RCC 7860 (cell line): ENCODE results near the gene ABCA8.
A peak's percentile ranks its signal among the peaks of the same experiment; 100 is the strongest.
"Not testable (repeated sequence)": the region's sequence is repeated elsewhere in the genome, so short reads cannot be mapped to it uniquely, and the experiment has no call there.

ENCODE experiments used
- DNase-seq: peaks from one replicate; pipeline ENCODE4 v3.0.0-alpha.2; 2015; ENCODE audit warnings: low spot score
- FAIRE-seq: peaks from 2 replicates; lab custom pipeline; 2012; peaks lifted over from hg19 to GRCh38; lab: Jason Lieb, UNC

ABCA8 gene

DNA sequence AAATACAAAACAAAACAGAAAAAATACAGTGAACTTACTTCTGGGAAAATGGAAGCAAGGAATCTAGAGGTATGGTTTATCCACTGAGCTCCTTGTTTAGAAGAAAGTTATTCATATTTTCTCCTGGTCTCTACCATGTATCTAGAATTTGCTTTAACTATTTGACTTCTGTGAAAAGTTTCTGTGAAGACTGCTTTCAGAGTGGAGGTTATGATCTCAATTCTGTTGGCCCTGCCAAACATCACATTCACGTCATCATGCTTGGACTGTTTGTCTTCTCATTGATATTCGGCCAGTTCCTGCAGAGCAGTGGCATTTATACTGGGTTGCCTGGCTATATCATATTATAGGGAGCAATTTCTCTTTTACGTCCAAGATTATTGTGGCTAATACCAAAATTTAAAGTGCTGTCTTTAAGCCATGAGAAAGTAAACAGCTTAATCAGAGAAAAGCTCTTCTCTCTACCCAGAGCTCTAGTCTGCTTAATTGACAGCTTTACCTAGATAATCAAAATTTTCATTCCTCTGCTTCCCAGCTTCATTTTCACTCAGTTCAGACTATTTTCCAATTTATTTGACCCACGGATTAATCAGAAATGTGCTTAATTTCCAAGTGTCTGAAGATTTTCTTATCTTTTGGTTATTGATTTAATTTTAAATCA is at the start of gene ABCA8:
ABCA8 (minus strand) TSS at position 212 of the 661 bp plus-strand sequence. CDS start 13,358 bp downstream, outside the sequence.
- FAIRE-seq (no peak), DNase-seq (no peak)

GRCh38 chr17:69004759-69005158 is 49.6 kb upstream of the ABCA8 start:
- not testable (repeated sequence) for DNase-seq, FAIRE-seq

- DNase-seq, FAIRE-seq: not testable (repeated sequence)
Measured at GRCh38 chr17:68999743-69000142, 44.6 kb upstream of the ABCA8 start.

- no peak for DNase-seq
- no peak for FAIRE-seq
Measured at GRCh38 chr17:68993112-68993511, 37.9 kb upstream of the ABCA8 start.

DNA sequence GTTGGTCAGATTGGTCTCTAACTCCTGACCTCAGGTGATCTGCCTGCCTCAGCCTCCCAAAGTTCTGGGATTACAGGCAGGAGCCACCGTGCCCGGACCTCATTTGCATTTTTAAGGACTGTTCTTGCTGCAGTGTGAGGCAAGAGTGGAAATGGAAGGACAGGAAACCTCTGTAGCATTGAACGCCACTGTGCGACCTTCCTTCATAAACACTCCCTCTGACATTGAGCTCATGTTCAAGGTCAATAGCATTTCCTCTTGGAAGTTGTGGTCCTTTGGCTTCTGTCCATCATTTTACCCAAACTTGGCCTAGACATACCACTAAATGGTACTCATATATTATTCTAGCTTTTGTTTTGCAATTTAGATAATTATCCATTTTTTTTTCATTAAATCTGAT is 32.8 kb upstream of the ABCA8 start:
- DNase-seq (no peak), FAIRE-seq (no peak)

- FAIRE-seq (no peak), DNase-seq (peak; percentile 61)
Measured at GRCh38 chr17:68981288-68981687, 26.1 kb upstream of the ABCA8 start.

- no peak for DNase-seq
- FAIRE-seq = no peak
Measured at GRCh38 chr17:68973098-68973846, 18.1 kb upstream of the ABCA8 start.

- FAIRE-seq (no peak), DNase-seq (no peak)
Measured at GRCh38 chr17:68972119-68972704, 17.0 kb upstream of the ABCA8 start.

GRCh38 chr17:68969101-68969500 is 13.9 kb upstream of the ABCA8 start:
- FAIRE-seq = no peak
- no peak for DNase-seq

GRCh38 chr17:68963958-68964357 is 8.8 kb upstream of the ABCA8 start:
- FAIRE-seq (no peak), DNase-seq (no peak)

GRCh38 chr17:68961214-68961882 is 6.2 kb upstream of the ABCA8 start:
- DNase-seq = no peak
- no peak for FAIRE-seq

- FAIRE-seq, DNase-seq: not testable (repeated sequence)
Measured at GRCh38 chr17:68959117-68959516, 3.9 kb upstream of the ABCA8 start.

- DNase-seq (no peak), FAIRE-seq (no peak)
Measured at GRCh38 chr17:68957944-68958343, 2.8 kb upstream of the ABCA8 start.

GRCh38 chr17:68954146-68954896 is 871 bp downstream of the ABCA8 start:
- DNase-seq (no peak), FAIRE-seq (no peak)

DNA sequence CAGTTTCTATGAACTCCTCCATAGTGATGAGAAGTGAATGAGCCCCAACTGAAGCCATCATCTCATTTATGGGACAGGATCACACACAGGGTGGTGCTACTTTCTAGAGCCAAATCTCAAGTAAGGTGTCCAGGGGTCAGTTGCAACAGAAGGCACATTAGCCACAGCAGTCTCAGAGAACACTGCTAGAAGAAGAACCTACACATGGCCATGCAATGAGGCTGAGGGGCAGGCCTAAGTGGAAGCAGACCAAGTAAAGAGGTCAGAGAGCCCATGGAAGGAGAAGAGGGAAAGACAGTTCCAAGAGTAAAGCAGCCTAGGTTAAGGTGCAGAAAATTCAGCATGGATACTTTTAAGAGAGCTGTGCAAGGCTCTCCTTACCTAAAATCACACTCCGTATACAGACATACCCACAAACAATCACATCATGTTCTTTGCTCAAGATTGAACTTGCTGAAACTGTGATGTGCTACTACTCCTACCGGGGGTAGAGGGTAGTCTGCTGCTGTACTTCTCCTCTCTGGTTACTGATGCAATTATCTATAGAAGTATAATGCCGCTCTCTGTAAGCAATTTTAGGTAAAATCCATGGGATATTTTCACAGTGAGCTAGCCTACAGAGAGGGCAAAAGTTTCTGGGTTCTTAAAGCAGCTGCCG is 1.7 kb downstream of the ABCA8 start:
- FAIRE-seq = no peak
- DNase-seq = no peak

- no peak for DNase-seq
- no peak for FAIRE-seq
Measured at GRCh38 chr17:68950725-68951124, 4.5 kb downstream of the ABCA8 start.

- FAIRE-seq, DNase-seq: not testable (repeated sequence)
Measured at GRCh38 chr17:68947868-68948267, 7.3 kb downstream of the ABCA8 start.

- FAIRE-seq = no peak
- no peak for DNase-seq
Measured at GRCh38 chr17:68944435-68945035, 10.7 kb downstream of the ABCA8 start.

DNA sequence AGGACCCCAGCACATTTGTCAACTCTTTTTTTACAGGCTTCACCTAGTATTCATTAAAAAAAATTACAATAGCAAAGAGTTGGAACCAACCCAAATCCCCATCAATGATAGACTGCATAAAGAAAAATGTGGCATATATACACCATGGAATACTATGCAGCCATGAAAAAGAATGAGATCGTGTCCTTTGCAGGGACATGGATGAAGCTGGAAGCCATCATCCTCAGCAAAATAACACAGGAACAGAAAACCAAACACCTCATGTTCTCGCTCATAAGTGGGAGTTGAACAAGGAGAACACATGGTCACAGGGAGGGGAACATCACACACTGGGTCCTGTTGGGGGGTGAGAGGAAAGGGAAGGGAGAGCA is 11.4 kb downstream of the ABCA8 start:
- not testable (repeated sequence) for FAIRE-seq, DNase-seq
